GM19452 (cell line): ENCODE results near the gene SNX10.

Experiments
- ATAC-seq: cut with Tn5 transposase; IDR thresholded peaks from one replicate; pipeline ENCODE4 v1.9.1; 2021; ENCODE audit not compliant: unreplicated experiment

Gene SNX10

DNA sequence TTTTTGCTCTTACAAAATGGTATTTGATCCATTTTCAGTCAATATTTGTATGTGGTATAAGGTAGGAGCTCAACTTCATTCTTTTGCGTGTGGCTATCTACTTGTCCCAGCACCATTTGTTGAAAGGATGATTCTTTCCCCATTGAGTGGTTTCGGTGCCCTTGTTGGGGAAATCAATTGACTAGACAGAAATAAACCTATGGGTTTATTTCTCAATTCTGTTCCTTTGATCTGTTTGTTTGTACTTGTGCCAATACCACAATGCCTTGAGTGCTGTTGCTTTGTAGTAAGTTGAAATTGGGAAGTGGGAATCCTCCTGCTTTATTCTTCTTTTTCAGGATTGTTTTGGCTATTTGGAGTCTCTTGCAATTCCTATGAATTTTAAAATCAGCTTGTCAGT, 41.0 kb downstream of the SNX10 start:
- no peak for ATAC-seq

DNA sequence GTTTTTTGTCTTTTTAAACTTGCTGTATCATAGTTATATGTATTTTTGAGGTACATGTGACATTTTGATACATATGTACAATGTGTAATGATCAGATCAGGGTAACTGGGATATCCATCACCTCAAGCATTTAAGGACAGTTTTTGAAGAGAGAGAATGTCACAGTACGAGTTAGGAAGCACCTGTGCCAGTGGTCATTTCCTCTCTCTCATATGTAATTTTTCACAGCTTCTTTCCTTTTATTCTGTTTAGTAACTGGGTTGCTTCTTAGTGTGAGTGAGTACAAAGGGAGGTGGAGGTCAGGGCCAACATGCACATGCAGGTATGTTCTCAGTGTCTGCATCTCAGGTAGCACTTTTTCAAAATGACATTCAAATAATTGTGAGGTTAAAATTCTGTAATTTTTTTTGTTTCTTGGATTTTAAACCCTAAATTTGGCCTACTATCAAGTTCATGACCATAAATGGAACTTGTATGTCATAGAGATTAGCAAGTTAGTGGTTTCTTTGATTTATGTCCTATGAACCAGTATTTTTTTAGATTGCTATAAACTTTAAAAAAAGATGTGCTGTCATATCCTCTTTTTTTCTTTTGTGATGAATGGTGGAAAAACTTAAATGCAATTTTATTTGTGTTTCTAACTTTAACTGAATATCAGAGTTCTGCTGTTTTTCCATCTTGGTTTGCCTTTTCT, 42.7 kb downstream of the SNX10 start:
- ATAC-seq = no peak

- ATAC-seq = no peak
Measured at GRCh38 chr7:26337232-26337865, 45.7 kb downstream of the SNX10 start.

DNA sequence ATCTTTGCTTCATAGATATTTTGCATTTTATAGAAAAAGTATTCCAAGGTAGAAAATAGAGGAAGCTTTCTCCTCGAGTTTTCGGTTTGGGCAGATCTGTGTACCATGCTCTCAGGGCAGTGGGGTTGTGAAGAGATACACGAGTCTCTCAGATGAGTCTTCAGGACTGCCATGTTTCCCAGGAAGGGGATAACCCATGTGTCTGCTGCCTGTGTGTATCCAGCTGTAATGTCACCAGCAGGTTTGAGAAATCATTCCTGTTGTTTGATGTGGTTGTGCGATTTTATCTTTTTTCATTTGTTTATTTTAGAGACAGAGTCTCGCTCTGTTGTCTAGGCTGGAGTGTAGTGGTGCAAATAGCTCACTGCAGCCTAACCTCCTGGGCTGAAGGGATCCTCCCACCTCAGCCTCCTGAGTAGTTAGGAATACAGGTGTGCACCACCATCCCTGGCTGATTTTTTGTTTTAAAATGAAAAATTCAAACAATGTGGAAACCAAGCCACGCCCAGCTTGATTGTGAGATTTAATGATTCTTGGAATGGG, 48.9 kb downstream of the SNX10 start:
- no peak for ATAC-seq

DNA sequence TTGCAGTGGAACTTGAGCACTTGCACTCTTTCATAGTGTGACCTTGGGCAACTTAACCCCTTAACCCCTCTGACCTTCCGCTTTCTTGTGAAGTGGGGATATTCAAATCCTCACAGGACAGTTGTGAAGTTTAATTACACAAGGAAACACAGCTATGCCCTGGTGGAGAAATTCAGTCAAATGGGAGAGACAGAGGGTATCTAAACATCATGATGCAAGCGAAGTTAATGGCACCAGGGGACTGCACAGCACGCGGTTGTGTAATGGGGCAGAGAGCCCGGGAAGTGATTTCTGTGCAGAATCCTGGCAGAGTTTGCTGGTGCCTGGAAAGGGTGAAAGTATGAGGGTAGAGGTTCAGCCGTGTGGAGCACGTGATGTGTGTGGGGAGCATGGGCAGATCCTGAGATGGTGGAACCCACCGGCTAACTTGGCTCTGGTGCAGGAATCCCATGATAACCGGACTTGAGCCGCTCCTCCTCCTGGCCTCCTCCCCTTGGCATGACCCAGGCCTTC, 51.7 kb downstream of the SNX10 start:
- ATAC-seq = no peak

GRCh38 chr7:26343837-26344236, 52.2 kb downstream of the SNX10 start:
- ATAC-seq = no peak

- no peak for ATAC-seq
Measured at GRCh38 chr7:26345202-26345601, 53.5 kb downstream of the SNX10 start.

DNA sequence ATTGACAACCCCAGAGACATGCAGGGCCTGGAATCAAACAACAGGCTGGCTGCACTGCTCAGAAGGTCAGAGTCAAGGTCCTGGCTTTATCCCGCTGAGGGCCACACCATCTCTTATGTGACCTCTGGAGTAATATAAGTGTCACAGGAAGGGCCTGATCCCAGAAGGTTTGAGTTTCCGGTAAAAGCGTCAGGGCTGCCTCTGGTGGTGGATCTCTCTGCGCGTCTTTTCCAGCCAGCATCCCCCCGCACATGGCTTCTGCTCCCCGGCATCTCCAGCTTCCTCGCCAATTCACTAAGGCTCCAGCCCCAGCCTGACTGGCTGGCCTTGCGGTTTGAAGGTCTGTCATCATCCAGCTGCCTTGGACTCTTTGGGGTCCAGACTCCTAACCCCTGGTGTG, 54.2 kb downstream of the SNX10 start:
- ATAC-seq = no peak

DNA sequence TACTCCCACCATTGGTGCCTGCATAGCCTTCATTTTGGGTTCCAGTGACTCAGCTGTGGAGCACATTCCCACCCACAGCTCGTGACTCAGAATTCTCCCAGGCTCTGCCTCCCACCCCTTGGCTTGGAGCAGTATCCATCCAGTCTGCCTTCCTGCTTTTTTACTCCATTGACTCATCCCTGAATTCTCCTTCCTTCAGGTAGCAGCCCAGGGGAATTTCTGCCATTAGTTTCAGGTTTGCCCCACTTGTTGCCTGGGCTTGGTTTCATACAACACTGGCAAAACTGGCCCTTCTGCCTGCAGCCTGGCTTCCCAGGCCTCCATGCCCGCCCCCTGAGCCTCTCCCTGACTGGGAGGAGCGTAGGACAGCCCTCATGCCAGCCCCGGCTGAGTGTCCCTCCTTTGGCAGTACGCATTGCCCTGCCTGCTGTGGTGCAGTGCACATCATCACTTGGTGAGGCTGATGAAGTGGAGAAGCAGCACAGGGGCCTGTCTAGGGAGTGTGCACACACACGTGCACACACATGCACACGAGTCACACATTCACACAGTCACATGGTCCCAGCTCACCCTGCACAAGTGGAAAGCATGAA, 55.0 kb downstream of the SNX10 start:
- ATAC-seq = no peak

DNA sequence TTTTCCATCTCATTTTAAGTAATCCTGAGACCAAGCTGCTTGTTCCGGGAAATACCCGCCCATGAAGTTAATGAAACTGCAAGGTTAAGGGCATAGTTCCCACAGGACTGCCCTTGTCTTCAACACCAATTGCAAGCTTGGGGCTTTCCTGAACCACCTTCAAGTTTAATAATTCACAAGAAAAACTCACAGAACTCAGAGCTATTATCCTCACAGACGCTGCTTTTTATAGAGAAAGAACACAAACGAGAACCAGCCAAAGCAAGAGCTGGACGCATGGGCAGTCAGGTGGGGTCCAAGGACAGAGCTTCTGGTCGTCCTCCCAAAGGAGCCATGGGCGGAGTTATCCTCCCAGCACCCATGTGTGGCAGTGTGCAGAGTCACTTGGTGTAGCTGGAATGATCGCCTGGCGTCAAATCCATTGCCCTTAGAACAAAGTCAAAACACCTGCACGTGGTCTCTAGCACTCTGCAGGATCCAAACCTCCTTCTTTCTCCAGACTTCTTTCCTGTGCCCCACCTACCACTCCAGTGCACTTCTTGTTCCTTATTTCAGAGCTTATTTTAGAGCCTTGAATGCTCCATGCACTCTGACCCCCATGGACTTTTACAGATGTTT, 56.7 kb downstream of the SNX10 start:
- ATAC-seq = peak; percentile 65

DNA sequence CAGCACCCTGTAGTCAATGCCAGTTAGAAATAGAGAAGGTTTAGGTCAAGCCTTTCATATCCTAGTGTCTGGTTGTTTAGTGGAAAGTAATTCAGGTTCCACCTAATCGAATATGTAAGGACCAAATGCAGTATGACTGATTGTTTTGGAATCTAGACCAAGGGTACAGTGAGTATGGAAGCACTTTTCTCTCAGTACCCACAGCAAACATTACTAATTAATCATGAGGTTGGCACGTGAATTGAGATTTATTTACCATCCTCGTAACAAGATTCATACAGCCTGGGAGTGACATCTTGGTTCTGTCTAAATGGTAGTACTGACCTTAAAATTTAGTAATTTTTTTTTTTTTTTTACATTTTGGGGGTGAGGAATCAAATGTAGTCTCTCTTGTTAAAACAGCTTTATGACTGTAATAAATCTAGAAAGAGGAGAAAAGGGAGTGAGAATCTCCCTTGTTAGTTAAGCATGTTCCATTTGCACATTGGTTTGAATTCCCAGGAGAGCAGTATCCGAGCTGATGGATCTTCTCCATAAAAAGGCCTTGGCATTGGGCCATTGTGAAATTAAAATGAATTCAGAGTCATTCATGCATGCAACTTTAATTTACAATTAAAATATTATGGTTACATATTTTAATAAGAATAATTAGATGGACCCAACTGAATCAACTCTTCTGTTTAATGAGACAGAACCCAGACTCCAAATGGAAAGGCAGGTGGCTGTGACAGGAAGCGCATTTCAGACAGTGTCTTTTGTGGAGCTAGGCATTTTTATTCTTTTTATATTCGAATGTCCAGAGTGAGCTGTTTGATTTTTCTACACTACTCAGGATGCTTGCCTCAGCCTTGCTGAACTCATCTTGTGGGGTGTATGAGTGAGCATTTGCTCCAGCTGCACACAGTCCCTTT, 57.6 kb downstream of the SNX10 start:
- ATAC-seq = no peak

- ATAC-seq = no peak
Measured at GRCh38 chr7:26351171-26351570, 59.5 kb downstream of the SNX10 start.

DNA sequence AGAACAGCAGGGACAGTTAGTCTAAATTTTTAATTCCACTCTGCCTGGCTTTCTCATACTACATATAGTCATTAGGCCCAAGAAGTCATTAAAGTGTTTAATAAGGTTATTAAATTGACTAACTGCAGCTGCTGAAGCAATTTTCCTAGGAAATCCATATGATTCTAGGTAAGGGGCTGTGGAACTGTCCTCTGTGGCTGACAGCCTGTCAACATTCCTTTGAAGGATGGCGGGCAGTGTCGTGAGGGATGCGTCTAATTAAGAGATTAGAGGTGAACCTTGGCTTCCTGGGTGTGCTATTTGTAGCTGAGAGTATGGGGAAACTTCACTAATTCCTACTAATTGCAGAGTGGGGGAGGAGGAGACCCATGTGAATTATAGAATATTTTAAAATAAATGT, 64.6 kb downstream of the SNX10 start:
- no peak for ATAC-seq

DNA sequence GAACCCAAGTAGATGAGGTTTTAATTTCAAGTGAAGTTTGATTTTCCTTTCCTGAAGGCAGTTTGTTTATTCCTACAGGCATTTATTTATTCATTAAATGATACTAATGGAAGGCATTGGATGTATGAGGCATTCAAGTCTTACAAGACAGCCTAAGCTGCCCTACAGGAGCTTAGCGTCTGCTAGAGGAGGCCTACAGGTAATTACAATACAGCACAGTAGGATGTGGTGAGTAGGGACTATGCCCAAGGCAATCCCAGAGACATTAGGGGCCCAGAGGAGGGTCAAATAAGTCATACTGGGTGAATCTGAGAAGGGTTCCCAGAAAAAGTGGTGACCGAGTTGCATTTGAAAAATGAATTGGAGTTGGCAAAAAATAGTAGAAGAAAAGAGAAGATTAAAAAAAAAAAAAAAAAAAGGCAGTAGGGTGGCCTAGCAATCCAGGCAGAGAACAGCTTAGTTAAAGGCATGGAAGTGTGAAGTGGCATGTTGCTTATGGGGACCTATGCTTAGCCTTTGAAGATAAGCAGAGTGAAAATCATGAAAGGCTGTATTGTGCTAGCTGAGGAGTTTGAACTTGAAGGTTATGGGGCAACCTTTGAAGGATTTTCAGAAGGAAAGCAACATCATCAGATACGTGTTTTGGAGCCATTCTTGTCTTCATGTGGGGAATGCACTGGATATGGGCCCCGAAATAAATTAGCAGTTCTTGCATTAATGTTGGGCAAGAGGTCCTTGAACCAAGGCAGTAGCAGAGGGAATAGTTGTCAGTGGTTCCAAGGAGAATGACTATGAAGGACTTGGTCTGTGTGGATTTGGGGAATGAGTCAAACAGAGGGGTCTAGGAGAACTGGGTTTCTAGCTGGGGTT, 65.5 kb downstream of the SNX10 start:
- ATAC-seq = no peak

DNA sequence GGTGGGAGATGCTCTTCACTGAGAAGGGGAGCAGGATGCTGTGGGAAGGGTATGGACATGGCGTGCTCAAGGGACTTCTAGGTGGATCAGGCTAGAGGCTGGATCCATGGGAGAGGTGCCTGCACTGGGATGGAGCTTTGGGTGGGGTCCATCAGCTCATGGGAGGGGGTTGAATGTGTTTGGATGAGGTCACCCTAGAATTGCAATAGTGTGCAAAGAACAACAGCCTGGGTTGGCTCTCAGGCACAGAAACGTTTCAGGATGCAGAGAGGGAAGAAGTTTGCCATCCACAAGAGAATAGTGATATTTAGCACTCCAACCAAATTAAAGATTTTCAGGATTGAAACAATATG, 66.1 kb downstream of the SNX10 start:
- ATAC-seq = no peak

- no peak for ATAC-seq
Measured at GRCh38 chr7:26360650-26361049, 69.0 kb downstream of the SNX10 start.

GRCh38 chr7:26361637-26362036, 70.0 kb downstream of the SNX10 start:
- no peak for ATAC-seq

DNA sequence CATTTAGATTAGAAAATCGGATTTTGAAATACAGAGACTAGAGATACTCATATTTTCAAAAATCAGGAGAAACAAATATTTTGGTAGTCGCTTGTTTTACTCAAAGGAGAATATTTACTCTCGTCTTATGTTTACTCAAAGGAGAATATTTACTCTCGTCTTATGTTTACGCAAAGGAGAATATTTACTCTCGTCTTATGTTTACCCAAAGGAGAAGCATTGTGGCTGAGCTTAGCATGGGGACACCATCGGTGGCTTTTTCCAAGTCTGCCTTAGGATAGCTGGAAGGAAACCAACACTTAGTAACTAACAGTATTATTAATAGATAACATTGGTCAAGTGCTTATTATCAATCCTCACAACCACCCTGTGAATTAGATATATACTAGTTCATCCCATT, 71.8 kb downstream of the SNX10 start:
- no peak for ATAC-seq

DNA sequence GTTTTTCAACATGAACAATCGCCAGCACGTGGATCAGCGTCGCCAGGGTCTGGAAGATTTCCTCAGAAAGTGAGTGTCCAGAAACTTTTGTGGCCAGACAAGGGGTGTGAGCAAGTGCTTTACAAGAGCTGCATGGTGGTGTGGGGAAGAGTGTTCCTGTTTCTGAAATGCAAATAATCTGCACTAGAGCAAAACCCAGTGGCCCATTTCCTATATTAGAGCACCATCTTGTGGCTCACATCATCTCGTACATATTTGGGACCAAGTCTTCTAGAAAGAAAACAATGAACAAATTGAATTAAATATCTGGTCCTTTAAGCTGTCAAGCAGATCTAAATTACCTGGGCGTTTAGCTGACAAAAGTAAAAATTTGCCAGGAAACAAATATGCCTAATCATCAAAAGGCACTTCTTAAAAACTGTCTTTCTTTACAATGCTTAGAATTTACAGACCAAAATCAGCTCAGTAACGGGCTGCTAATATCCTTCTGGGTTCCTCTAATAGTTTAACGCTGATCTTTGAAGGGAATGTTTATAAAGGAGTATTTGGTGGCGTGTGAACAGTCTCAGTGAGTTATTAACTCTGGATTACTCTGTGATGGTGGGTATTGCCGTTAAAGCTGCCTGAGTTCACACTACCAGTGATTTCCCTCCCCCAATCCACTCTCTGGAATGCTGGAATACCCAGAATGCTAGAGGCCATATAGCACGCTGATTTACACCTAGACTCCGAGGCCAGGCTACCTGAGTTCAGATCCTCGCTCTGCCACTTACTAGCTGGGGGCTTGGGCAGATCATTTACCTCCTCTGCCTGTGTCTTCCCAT, 73.6 kb downstream of the SNX10 start:
- peak; percentile 74 for ATAC-seq
